DMS153 (cell line): ENCODE measurements around the gene DLK1.

Experiments
- DNase-seq: peaks from one replicate; lab custom pipeline; 2025; lab: John Stamatoyannopoulos, UW

Gene DLK1

DNA sequence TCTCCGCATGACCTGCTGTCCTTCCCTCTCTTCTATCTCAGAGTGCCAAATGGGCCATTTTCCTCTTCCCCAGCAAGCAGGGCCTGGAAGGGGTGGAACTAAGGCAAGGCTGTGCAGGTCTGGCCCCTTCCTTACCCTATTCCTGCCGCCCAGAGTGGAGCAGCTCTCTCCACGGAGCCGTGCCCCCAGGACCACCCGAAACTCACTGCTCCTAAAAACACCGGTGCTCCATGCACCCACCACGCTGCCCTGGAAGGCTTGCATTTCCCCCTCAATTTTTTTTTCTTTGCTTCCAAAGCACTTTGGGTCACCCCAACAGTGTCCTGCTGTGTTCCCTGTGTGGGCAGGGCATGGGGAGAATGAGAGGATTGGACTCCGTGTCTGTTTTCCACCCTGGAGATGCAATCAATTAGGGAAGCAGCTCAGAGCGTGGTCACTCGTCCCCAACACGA, 50.7 kb downstream of the DLK1 start:
- no peak for DNase-seq

DNA sequence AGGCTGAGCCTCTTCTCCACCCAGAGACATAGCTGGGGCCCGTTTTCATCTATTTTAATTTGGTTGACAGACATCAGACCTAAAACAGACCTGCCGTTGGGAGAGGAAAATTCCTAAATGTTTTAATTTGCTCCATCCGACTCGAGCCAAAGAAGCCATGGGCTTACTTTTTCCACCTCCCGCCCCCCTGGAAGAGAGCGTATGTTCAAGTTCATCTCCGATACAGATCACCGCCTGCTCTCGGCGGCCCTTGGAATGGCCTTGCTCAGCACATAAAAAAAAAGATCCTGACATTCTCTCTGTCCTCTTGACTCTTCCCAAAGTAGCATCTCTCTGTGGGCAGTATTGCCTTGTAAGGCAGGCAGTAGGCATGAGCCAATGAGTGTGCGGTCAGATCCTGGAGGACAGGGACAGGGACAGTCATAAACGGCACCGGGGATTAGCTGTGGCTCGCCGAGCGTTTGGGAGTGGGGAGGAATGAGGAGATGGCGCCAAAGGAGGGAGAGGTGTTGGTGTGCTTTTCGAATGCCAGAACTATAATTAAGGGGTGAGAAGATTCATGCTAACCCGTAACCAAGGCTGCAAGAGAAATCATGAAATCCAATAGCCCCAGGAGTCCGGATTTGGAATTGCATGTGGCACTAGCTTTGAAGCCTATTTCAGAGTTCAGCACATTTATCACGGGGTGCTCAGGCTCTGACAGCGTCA, 51.3 kb downstream of the DLK1 start:
- DNase-seq, result no peak

DNA sequence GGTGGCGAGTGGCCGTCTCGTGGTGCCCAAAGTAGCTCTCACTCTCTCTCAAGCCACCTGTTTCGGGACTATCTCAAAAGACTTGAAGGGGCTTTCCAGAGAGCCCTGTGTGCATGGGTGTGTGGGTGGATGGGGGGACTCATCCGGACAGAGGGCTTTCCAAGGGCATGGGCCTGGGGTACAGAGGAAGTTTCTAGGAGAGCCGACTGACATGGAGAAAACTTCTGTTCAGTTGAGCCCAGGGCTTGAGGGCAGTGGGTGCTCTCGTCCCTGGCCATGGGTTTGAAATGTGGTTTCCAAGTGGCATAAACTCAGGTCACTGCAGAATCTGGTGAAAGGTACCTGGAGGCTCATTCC, 51.8 kb downstream of the DLK1 start:
- DNase-seq, result no peak

DNA sequence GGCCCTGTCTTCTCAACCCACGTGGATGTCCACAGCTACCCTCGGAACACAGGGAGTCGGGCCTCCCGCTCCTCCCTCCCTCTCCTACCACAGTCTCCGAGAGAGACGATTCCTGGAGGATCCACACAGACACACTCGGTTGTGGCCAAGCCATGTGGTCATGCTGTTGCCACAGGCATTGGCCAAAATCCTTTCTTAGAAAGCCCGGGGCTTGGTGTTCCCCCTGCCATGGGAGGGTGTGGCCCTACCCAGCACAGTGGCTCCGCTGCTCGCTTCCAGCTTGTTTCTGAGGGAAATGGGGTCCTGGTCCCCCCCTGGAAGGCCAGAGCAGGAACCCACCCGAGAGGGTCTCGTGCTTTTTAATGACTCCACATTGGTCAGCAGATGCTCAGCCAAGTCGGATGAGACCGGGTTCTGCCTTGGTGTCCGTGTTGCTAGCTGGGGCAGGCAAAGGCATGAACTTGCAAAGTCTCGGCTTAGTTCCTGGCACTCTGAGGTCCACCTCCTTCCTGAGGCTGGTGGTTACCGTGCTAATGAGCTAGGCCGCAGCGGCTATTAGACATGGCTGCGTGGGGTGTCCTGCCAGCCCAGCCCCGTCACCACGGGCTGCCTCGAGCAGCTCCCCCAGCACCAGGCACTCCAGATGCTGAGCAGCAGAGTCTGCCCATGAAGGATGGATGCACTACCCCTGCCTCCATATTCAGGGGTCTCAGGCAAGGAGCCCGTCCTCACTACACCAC, 52.4 kb downstream of the DLK1 start:
- no peak for DNase-seq

DNA sequence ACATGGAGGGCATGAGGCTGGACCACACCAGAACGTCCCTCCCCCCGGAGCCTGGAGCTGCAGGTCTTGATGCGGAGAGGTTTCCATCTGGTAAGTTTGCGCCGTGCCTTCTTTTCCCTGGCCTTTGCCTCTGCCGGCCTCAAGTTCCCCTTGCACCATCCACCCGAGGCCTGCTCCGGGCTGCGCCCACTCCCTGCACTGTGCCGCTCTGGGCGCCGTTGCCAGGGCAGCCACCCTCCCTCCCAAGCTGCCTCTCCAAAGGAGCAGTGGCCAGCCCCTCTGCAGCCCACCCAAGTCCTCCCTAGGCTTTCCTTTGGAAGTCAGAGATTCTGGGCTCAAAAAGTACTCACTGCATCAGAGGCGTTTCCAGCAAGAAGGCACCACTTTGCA, 53.0 kb downstream of the DLK1 start:
- DNase-seq, result no peak

DNA sequence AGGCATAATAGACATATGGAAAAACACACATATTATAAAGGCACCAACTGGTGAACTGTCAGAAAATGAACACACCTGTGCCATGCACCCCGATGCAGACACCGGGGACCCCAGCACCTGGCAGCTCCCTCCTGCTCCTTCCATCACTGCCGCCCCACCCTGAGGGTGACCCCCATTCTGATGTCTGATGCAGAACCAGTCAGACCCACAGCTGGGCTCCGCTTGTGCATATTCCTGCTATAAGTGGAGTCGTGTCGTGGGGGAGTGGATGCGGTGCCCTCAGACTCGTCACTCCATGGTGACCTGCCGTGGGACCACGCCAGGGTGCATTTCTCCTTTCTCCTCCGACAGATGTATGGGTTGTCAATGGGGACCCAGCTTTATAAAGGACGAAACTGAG, 53.6 kb downstream of the DLK1 start:
- no peak for DNase-seq

DNA sequence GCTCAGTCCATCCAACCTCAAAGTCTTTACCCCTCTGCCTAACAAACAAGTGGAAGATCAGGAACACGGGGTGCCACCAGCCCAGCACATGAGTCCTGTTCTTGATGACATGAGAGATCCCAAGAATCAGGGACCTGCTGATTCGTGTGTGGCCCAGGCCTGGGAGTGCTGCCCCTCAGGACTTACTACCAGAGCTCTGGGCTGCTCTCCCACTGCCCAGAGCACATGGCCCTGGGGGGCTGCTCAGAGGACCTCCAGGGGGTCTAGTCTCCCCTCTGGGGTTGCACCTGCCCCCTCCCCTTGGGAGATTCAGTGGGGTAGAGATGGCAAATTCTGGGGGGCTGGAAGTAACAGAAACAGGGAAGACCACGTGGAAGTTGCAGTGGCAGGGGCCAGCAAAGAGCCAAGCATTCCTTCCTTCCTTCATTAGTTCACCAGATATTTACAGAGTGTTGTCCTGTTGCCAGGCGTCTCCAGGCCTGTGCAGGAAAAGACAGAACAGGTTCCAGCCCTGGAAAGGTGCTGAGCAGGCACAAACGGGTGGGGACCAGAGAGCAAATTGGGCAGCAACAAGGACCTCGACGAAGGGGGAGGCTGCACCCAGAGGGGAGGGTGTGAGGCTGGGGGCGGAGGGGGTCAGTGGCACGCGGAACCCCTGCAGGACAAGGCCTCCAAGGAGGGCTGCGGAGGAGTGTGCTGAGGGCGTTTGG, 54.1 kb downstream of the DLK1 start:
- no peak for DNase-seq

DNA sequence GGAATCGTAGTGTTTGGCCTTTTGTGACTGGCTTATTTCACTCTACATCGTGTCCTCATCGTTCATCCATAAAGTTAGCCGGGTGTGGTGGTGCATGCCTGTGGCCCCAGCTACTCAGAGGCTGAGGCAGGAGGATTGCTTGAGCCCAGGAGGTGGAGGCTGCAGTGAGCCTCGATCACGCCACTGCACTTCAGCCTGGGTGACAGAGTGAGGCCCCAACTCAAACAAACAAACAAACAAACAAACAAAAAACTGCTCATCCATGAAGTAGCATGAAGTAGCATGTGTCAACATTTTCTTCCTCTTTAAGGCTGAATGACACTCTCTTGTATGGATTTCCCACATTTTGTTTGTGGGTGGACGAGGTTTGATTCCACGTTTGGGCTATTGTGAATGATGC, 55.3 kb downstream of the DLK1 start:
- DNase-seq, result no peak

DNA sequence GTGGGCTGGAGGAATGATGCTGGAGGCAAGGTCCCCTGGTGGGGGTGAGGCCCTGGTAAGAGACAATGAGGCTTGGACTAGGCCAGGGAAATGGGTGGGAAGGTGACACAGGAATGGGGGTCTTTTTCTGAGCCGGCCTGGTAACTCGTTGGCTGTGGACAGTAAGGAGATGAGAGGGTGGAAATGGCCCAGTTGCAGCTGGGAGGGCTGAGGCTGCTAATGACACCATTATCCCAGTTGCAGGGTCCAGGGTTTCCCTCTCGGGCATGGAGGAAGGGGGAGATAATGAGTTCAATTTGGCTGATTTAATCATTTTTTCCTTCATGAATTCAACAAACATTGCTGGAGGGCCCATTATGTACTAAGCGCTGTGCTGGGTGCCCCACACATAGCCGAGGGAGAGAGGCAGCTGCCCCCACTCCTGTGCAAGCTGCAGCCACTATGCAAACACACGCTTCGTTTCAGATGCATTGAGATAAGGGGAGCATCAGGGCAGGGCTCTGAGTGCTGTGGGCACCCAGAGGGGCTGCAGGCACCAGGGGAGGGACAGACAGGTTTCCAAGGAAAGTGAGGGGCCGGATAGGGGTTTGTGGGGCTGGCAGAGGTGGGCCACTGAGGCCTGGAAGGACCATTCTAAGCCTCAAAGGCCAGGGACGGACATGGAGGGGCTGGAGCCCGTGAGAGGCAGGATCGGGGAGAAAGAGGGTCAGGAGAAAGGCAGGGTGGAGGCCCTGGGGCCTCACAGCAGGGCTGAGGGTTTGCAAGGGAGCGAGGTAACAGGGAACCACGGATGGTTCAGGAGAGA, 56.0 kb downstream of the DLK1 start:
- DNase-seq, result no peak

DNA sequence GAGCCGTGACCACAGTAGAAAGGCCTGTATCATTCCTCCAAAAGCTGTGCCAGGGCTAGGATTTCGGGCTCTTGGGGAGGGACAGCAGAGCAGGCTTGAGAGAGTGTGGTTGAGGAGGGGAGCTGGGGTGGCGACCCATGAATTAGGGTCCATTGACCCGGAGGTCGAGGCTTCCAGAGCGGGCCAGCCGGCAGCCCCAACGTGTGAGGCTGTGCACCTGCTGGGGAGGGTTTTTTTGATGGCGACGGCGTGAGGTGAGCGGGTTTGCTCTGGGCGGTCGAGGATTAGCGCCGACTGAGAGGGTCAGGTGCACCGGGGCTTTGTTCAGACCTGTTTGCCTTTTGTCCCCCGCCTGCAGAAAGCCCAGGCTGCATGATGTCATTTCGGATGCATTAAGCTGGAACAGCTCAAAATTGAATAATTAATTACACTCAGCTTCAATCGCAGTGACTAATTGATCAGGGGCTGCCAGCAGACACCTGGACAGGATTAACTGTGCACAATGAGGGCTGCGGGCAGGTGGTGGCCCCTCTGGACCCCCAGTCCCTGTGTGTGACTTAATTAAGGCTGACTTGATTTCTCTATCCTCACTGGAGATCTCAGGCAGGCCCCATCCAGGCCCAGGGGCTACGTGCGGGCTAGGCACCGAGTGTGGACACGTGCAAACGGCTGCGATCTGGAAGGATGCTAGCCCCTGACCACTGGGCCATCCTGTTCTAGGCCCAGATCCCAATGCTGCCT, 57.1 kb downstream of the DLK1 start:
- peak; percentile 59 for DNase-seq

DNA sequence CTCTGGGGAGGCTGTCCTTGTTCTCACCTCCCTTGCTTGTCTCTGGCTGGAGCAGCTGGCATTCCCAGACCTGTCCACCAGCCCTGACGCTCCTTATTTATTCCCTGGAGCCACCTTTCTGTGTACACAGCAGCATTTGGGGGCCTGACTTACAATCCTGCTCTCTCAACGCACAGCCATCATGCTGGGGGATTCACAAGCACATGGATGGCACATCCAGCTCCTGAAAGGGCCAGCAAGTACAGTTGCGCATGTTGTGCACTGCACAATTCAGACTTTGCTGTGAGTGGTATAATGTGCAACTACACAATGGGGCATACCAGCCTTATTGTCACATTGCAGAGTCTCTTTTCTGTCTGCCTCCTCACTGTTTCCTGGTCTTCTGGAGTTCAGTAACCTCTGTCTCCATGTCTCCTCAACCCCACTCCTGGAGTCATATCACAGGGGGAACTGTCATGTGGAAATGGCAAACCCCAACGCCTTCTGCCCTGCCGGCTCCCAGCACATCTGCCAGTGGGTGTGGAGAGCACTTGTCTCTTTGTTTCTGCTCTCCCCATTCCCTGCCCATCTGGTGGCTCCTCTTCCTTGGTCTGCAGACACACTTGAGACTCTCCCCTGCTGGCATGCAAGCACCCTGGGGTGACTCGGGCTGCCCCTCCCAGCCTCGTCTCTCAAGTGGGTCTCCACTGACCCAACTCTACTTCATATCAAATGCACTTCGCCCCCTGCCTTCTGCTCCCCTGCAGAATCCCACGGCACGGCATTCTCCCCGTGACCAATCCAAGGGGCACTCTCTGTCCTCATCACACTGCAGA, 58.0 kb downstream of the DLK1 start:
- DNase-seq, result no peak

DNA sequence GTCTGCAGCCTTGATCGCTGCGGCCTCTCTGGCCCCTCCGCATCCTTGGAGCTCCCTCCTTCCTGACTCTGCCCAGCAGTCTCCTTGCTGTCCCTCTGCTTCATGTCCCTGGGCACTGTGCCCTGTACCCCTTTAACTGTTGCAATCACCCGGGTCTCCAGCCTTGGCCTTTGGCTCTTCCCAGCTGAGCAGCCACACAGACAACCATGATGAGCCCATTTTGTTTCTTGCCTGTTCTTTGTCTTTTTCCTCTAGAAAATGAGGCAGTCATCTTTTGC, 58.6 kb downstream of the DLK1 start:
- DNase-seq, result no peak

DNA sequence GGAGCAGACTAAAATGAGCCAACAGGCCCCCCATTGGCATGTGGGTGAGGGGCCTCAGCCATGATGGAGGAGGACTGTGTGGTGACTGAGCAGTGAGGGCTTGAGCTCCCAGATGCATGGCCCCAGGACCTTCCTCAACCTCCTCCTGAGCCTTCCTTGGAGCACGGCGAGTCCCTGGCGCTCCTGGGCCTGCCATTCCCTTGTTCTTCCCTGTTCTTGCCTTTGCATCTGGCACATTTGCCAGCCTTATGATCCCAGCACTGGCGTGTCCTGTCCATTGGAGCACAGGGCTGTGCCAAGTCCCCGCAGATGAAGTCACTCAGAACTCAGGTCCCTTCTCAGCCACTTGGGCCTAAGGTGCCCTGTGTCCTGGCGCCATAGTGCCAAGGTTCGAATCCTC, 58.9 kb downstream of the DLK1 start:
- no peak for DNase-seq

DNA sequence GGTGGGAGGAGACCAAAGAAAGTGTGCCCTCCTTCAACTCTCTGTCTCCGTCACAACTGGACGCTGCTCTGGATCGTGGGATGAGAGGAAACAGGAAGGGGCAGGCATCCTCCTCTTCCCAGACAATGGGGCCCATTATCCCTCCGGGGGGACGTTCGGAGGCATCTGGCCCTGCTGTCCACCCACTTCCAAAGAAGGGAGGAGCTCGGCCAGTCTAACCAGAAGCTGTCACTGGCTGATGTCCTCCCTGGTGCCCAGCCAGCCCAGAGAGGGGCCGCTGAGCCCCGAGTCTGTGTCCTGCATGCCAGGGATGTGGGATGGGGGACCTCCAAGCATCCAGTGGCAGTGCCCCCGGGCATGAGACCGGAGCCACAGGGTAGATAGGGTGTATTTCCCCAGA, 59.4 kb downstream of the DLK1 start:
- DNase-seq, result no peak

DNA sequence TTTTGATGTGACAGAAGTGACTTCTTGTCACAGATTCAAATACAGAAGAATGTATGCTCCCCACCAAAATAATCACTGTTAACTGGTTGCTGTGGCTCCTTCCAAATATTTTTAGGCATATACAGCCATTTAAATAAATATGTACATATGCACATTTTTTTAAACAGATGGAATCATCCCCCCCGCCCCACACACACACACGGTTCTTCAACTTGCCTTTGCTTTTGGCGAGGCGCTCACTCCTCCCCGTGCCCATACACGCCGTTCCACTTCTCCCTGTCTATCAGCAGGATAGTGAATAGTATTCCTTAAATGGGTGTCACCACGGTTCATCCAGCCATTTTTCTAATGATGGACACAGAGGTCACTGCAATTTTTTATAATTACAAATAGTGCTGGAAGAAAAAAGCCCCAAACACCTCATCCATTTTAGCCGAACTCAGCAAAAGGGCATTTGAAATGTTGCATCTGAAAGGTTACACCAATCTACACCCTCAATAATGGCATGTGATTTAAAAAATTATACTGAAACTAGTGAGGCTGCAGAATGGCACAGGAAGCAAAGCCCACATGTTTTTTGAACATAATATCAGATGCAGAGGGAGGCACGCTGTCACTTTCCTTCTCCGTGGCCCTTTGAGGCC, 60.0 kb downstream of the DLK1 start:
- no peak for DNase-seq

DNA sequence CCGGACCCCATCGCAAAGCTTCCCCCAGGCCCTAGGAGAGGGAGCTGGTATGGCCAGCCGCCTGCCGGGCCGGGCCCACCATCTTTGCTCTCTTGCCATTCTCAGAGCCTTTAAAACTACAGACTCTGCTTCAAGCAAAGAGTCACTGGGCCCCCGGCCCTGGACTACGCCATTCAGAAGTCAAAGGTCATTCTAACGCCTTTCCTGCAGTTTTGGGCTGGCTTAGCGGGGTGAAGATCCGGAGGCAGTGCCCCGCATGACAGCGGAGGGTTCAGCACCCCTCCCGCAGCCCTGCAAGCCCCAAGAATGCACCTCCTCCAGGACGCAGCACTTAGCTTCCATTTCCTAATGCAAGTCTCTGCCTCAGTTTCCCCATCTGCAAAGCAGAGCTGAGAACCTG, 61.0 kb downstream of the DLK1 start:
- DNase-seq, result no peak
